HG03342 (cell line): ENCODE measurements around the gene NDUFA13.

Experiments
- ATAC-seq: cut with Tn5 transposase; IDR thresholded peaks from one replicate; pipeline ENCODE4 v1.9.1; 2021; ENCODE audit warnings: mild to moderate bottlenecking, moderate library complexity; ENCODE audit not compliant: unreplicated experiment

NDUFA13 gene

DNA sequence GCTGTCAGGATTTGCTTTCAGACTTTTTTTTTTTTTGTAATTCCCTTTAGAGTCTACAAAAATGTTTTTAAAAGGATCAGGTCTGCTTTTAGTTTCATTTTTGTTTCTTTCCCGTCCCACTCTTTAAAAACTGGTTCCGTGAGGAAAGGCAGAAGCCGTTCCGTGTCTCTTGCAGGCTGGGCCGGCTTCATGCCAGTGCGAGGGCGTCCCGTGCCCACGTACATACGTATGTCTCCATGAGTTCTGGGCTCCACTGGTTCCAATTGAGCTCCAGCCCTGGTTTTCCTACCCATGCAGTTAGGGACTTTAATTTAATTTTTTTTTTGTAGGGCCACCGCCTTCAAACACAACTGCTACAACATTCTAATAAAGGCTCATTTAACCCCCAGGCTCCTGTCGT, 9.4 kb upstream of the NDUFA13 start:
- ATAC-seq: no peak

DNA sequence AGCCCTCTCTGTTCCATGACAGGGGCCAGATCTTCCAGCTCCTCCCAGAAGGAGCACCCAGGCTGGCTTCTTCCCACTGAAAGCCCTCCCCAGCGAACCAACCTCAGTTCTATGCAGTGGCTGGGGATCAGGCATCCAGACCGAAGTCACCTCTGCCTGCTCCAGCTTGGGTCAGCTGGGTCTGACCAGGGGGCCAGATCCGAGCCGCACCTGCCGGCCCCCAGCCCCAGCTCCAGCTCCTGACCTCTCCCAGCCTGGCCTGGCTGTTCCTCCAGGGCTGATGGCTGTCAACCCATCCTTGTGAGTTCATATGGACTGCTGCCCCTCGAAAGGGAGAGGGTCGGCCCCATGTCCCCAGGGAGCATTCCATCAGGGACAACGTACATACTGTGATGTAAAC, 8.7 kb upstream of the NDUFA13 start:
- no peak for ATAC-seq

DNA sequence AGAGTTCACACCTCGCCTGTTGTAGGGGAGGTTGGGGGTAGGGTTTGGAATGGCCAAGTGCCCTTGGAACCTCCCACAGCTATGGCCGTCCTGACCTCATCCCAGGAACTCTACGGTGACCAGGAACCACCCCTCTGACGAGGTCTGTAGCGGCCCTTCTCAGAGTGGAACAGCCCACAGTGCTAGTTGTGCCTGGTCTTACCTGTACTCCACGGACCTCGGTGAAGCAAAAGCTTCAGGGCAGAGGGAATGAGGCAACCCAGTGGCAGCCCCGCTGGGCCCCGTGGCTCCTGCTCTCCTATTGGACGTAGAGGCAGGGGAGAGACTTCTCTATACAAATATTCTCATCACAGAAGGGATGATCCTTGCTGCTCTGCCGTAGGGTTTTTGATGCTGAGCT, 7.8 kb upstream of the NDUFA13 start:
- no peak for ATAC-seq

GRCh38 chr19:19510432-19510831, 5.6 kb upstream of the NDUFA13 start:
- ATAC-seq: no peak

- ATAC-seq: no peak
Measured at GRCh38 chr19:19513682-19514081, 2.3 kb upstream of the NDUFA13 start.

GRCh38 chr19:19514215-19514657, 1.8 kb upstream of the NDUFA13 start:
- no peak for ATAC-seq

GRCh38 chr19:19514881-19515641, 964 bp upstream of the NDUFA13 start, which contains the start of gene TSSK6:
Gene TSSK6 (minus strand): TSS chr19:19515548. CDS start chr19:19515427, 121 bp downstream.
- no peak for ATAC-seq

- no peak for ATAC-seq
Measured at GRCh38 chr19:19517235-19517619, 1.2 kb downstream of the NDUFA13 start.

DNA sequence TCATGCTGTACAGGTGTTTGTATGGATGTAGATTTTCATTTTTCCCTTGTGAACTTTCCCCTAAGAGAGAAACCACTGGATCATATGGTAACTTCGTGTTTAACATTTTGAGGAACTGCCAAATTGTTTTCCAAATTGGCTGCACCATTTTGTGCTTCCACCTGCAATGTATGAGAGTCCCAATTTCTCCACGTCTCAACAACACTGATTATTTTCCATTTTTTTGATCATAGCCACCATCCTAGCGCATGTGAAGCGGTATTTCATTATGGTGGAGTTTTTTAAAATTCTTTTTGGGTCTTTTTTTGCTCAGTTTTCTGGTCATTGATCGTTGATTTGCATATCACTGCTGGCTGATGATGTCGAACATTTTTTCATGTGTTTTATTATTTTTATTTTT, 5.0 kb downstream of the NDUFA13 start:
- no peak for ATAC-seq

DNA sequence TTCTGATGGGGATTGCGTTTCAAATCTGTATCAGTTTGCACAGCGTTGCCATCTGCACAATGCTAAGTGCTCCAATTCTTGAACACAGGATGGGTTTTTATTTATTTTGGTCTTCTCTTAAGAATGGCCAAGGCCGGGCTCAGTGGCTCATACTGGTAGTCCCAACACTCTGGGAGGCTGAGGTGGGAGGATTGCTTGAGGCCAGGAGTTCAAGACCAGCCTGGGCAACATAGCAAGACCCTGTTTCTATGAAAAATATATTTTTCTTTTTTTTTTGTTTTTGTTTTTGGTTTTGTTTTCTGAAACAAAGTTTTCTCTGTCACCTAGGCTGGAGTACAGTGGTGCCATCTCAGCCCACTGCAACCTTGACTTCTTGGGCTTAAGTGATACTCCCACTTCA, 7.2 kb downstream of the NDUFA13 start:
- no peak for ATAC-seq

DNA sequence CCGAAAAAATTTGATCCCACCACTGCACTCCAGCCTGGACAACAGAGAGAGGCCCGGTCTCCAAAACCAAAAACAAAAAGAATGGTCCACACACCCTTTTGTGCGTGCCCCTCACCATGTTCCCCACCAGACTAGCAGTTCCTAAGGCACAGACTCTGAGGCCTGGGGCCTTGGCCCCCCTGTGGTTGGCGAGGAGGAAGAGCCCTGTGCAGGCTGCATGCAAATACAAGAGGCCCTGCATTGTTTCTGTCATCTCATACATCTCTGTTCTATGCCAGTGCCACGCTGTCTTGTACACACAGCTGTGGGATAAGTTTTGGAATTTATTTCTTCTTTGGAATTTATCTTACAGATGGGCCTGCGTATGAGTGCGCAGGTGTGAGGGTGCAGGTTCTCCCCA, 8.0 kb downstream of the NDUFA13 start:
- ATAC-seq: no peak

- ATAC-seq: no peak
Measured at GRCh38 chr19:19525611-19526380, 9.8 kb downstream of the NDUFA13 start.

- no peak for ATAC-seq
Measured at GRCh38 chr19:19526581-19527370, 10.8 kb downstream of the NDUFA13 start.

DNA sequence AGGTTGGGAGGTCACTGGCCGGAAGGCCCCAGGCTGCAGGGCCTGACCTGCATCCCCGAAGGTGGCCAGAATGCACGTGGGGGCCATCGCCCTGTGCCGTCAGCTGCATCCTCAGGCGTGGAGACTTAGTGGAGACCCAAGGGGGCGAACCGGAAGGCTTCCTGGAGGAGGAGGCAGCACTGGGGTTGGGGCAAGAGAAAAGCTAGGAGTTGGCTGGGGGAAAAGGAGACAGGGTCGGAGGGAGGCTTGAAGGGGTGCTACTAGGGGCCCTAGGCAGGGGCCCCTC, 11.3 kb downstream of the NDUFA13 start:
- no peak for ATAC-seq

GRCh38 chr19:19527674-19528625, 11.9 kb downstream of the NDUFA13 start:
- ATAC-seq: no peak

DNA sequence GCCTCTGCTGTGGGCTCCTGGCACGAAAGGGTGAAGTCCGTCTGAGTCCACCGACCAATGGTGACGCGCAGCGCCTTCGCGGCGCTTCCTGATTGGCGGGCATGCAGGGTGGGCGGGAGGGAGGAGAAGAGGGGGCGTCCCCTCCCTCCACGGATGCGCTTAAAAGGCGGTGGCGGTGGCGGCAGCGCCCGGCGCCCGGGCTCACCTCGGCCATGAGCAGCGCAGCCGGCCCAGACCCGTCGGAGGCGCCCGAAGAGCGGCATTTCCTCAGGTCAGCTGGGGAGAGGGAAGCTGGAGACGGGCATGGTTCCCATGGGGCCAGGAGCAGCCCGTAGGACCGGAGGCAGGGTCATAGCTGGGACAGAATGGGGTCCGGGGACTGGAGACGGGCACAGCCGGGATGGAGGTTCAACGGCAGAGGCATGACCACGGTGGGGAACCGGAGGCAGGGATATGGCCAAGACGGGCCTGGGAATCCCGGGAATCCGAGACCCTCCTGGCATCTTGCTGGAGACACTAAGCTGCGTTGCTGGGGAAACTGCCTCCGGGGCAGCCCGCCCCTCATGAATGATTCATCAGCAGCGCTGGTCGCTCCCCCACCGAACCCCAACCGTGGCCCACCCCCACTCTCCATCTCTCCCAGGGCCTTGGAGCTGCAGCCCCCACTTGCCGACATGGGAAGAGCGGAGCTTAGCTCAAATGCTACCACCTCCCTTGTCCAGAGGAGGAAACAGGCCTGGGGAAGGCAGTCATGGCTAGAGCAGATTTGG, 12.9 kb downstream of the NDUFA13 start, which contains the start of gene YJEFN3:
Gene YJEFN3 (plus strand): TSS at position 191 of the 770 bp plus-strand sequence. CDS start 22 bp downstream, at position 213.
- ATAC-seq: no peak

- no peak for ATAC-seq
Measured at GRCh38 chr19:19529783-19530422, 13.9 kb downstream of the NDUFA13 start.

- ATAC-seq: no peak
Measured at GRCh38 chr19:19530423-19530804, 14.4 kb downstream of the NDUFA13 start.

- ATAC-seq: no peak
Measured at GRCh38 chr19:19530889-19531288, 14.9 kb downstream of the NDUFA13 start.
